ENCODE data around the gene PPP1R15B. TPM values are rescaled to one million over a fixed set of nuclear protein-coding genes. Genes with fewer than 3 reads are reported as not detected.

Gene PPP1R15B
- polyA plus RNA-seq, 2 of the 4 experiments (the other 2 are of a cell fraction): 26.9 to 51.9 TPM

GRCh38 chr1:204376465-204376864 lies 35.2 kb downstream of the PPP1R15B start:
- peak overlapping the region; percentile 94 to 95 for H3K27ac ChIP-seq
- H3K4me3 ChIP-seq: peak overlapping the region; percentile 76
- H3K4me2 ChIP-seq: peak overlapping the region; percentile 86
- ChIA-PET CTCF (interaction anchor here (1.1 to 27.1 kb wide), 8 partner anchors 15 to 161 kb away, joined by 3 to 840 read pairs (median 15); partner anchors contain the start of gene PLEKHA6), POLR2A (interaction anchor here (2.1 to 2.3 kb wide), 2 partner anchors 22 to 118 kb away, joined by 10 to 34 read pairs; partner anchors contain the start of gene PIK3C2B)
- TF ChIP-seq FOXS1 (CRISPR knock-in tag; IDR thresholded peaks at IDR 0.05) (no peak), RARB (CRISPR knock-in tag; IDR thresholded peaks at IDR 0.05) (no peak), KDM1A (IDR thresholded peaks at IDR 0.05; ENCODE audit: low read depth) (no peak), HMGXB4 (CRISPR knock-in tag; IDR thresholded peaks at IDR 0.05; ENCODE audit: borderline replicate concordance) (no peak), JUNB (IDR thresholded peaks at IDR 0.05) (no peak), CBX2 (IDR thresholded peaks at IDR 0.05; ENCODE audit: borderline replicate concordance, low read depth) (no peak), RFX5 (IDR thresholded peaks at IDR 0.05) (no peak), POLR2A (IDR thresholded peaks at IDR 0.05; ENCODE audit: low read length) (no peak), PHF8 (IDR thresholded peaks at IDR 0.05; ENCODE audit: borderline replicate concordance, low read depth) (no peak), CEBPB (IDR thresholded peaks at IDR 0.05) (no peak), POLR2AphosphoS2 (conservative IDR thresholded peaks at IDR 0.05; ENCODE audit: low read length) (no peak)
- TF ChIP-seq, protein P1, sequence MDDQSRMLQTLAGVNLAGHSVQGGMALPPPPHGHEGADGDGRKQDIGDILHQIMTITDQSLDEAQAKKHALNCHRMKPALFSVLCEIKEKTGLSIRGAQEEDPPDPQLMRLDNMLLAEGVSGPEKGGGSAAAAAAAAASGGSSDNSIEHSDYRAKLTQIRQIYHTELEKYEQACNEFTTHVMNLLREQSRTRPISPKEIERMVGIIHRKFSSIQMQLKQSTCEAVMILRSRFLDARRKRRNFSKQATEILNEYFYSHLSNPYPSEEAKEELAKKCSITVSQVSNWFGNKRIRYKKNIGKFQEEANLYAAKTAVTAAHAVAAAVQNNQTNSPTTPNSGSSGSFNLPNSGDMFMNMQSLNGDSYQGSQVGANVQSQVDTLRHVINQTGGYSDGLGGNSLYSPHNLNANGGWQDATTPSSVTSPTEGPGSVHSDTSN (IDR thresholded peaks at IDR 0.05): no peak
- TF ChIP-seq, protein P2, sequence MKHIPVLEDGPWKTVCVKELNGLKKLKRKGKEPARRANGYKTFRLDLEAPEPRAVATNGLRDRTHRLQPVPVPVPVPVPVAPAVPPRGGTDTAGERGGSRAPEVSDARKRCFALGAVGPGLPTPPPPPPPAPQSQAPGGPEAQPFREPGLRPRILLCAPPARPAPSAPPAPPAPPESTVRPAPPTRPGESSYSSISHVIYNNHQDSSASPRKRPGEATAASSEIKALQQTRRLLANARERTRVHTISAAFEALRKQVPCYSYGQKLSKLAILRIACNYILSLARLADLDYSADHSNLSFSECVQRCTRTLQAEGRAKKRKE (CRISPR knock-in tag; IDR thresholded peaks at IDR 0.05; ENCODE audit: low read depth): no peak
- TF ChIP-seq, protein P3, sequence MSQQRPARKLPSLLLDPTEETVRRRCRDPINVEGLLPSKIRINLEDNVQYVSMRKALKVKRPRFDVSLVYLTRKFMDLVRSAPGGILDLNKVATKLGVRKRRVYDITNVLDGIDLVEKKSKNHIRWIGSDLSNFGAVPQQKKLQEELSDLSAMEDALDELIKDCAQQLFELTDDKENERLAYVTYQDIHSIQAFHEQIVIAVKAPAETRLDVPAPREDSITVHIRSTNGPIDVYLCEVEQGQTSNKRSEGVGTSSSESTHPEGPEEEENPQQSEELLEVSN (IDR thresholded peaks at IDR 0.05; ENCODE audit: borderline replicate concordance, low read depth): no peak
- H3K4me1 ChIP-seq: peaks cover 33% of the 10 kb centered on the region
- FAIRE-seq (no peak), ATAC-seq (no peak), DNase-seq (ENCODE audit: low read depth in 1 of 2, low spot score in 1 of 2) (no peak)
- WGBS (ENCODE audit: missing lambda C conversion rate): 68% methylated on average over 6 of the region's 6 CpGs
- H3K9me3 ChIP-seq: no peaks in the 10 kb centered on the region

- no peak overlapping the region for H3K4me2 ChIP-seq
- DNase-seq (ENCODE audit: low read depth in 1 of 2, low spot score in 1 of 2) (no peak), FAIRE-seq (no peak), ATAC-seq (no peak)
- no peak for TF ChIP-seq EHMT2 (IDR thresholded peaks at IDR 0.05; ENCODE audit: low read depth)
- TF ChIP-seq MYC (IDR thresholded peaks at IDR 0.05; ENCODE audit: borderline replicate concordance, low read length): no peak
- no peak for TF ChIP-seq BHLHE40 (IDR thresholded peaks at IDR 0.05; ENCODE audit: low read depth, low read length)
- no peak for TF ChIP-seq ZFP36 (IDR thresholded peaks at IDR 0.05; ENCODE audit: borderline replicate concordance, partially characterized antibody)
- no peak for TF ChIP-seq POLR2A (IDR thresholded peaks at IDR 0.05; ENCODE audit: low read length)
- TF ChIP-seq, protein P4, sequence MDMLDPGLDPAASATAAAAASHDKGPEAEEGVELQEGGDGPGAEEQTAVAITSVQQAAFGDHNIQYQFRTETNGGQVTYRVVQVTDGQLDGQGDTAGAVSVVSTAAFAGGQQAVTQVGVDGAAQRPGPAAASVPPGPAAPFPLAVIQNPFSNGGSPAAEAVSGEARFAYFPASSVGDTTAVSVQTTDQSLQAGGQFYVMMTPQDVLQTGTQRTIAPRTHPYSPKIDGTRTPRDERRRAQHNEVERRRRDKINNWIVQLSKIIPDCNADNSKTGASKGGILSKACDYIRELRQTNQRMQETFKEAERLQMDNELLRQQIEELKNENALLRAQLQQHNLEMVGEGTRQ (IDR thresholded peaks at IDR 0.05): no peak
- TF ChIP-seq HOXB5 (CRISPR knock-in tag; IDR thresholded peaks at IDR 0.05): no peak
- CTCF ChIA-PET: interaction anchor here (1.2 to 27.1 kb wide), 8 partner anchors 13 to 212 kb away, joined by 3 to 840 read pairs (median 4); partner anchors contain the start of genes GOLT1A and PLEKHA6
- POLR2A ChIA-PET: no interaction called here
- H3K27ac ChIP-seq: no peak overlapping the region
- H3K4me3 ChIP-seq: no peak overlapping the region
- WGBS (ENCODE audit: missing lambda C conversion rate): 95% methylated on average over 4 of the region's 4 CpGs
- H3K9me3 ChIP-seq: no peaks in the 10 kb centered on the region
- peaks cover 26% of the 10 kb centered on the region for H3K4me1 ChIP-seq
These were observed 37.7 kb downstream of the PPP1R15B start for GRCh38 chr1:204373911-204374310.

Data from A549 (cell line).